ENCODE measurements around the gene LONP1. TPM values are rescaled to one million over a fixed set of nuclear protein-coding genes. Genes with fewer than 3 reads are reported as not detected.

The LONP1 gene
- total RNA-seq, 2 donors from 2014 or later: 178 to 359 TPM

- Mint-ChIP-seq H3K9me3 (no peaks in the 10 kb centered on the region), H3K27ac (no peak overlapping the region), H3K36me3 (peaks cover 19 to 42% of the 10 kb centered on the region in 2 donors)
- ATAC-seq (no peak), DNase-seq (ENCODE audit: low spot score in 2 of 2) (no peak)
These were observed 71.5 kb downstream of the LONP1 start for GRCh38 chr19:5648464-5648863.

- H3K9me3 Mint-ChIP-seq: no peaks in the 10 kb centered on the region
- DNase-seq (ENCODE audit: low spot score in 2 of 2): no peak
- no peak for ATAC-seq
- H3K36me3 Mint-ChIP-seq: peaks cover 13 to 36% of the 10 kb centered on the region in 2 donors
- H3K27ac Mint-ChIP-seq: peak overlapping the region; percentile 42 to 92
These were observed 73.2 kb downstream of the LONP1 start for GRCh38 chr19:5646703-5647102.

GRCh38 chr19:5645409-5645808 lies 74.5 kb downstream of the LONP1 start:
- Mint-ChIP-seq H3K36me3 (peaks cover 12 to 41% of the 10 kb centered on the region in 2 donors), H3K27ac (peak overlapping the region in 1 of 2 donors; percentile 51), H3K9me3 (no peaks in the 10 kb centered on the region)
- DNase-seq (ENCODE audit: low spot score in 2 of 2) (no peak), ATAC-seq (no peak)

GRCh38 chr19:5644037-5644436 lies 75.9 kb downstream of the LONP1 start:
- ATAC-seq: no peak
- Mint-ChIP-seq H3K27ac (peak overlapping the region in 1 of 2 donors; percentile 79), H3K9me3 (no peaks in the 10 kb centered on the region), H3K36me3 (peaks cover 12 to 36% of the 10 kb centered on the region in 2 donors)
- DNase-seq (ENCODE audit: low spot score in 2 of 2): no peak

GRCh38 chr19:5643060-5643459 lies 76.9 kb downstream of the LONP1 start:
- Mint-ChIP-seq H3K9me3 (no peaks in the 10 kb centered on the region), H3K27ac (no peak overlapping the region), H3K36me3 (peaks cover 7 to 36% of the 10 kb centered on the region in 2 donors)
- DNase-seq (ENCODE audit: low spot score in 2 of 2) (no peak), ATAC-seq (no peak)

- Mint-ChIP-seq H3K9me3 (no peaks in the 10 kb centered on the region), H3K36me3 (peaks cover 6 to 34% of the 10 kb centered on the region in 2 donors), H3K27ac (no peak overlapping the region)
- DNase-seq (ENCODE audit: low spot score in 2 of 2): no peak
- no peak for ATAC-seq
These were observed 77.7 kb downstream of the LONP1 start for GRCh38 chr19:5642204-5642603.

Other genes starting within 250 kb of the LONP1 start
- 1 to 10 TPM in 1 of 2 donors, under 1 TPM in 1; 0.82 to 1.7 TPM for gene TINCR, start 152.2 kb downstream of the LONP1 start, total RNA-seq
- gene SAFB2, start 97.4 kb downstream of the LONP1 start, total RNA-seq: 100 to 1,000 TPM; 107 to 233 TPM
- gene SAFB, start 97.1 kb downstream of the LONP1 start, total RNA-seq: 100 to 1,000 TPM; 127 to 154 TPM
- gene MICOS13, start 39.6 kb downstream of the LONP1 start, total RNA-seq: 10 to 100 TPM; 32.0 to 47.2 TPM
- 1 to 10 TPM; 3.2 to 5.2 TPM for gene HSD11B1L, start 39.1 kb downstream of the LONP1 start, total RNA-seq
- gene RPL36, start 29.9 kb downstream of the LONP1 start, total RNA-seq: 1,000 to 10,000 TPM; 1,044 to 1,174 TPM
- not detected for gene CATSPERD, start 491 bp upstream of the LONP1 start, total RNA-seq
- 1 to 10 TPM; 1.8 to 7.4 TPM for gene PRR22, start 64.6 kb upstream of the LONP1 start, total RNA-seq
- gene DUS3L, start 71.0 kb upstream of the LONP1 start, total RNA-seq: 10 to 100 TPM; 47.2 to 56.3 TPM
- 1 to 10 TPM; 1.1 to 2.1 TPM for gene NRTN, start 84.9 kb upstream of the LONP1 start, total RNA-seq
- under 1 TPM in 1 of 2 donors, not detected in 1; 0.27 TPM for gene FUT6, start 119.6 kb upstream of the LONP1 start, total RNA-seq
- under 1 TPM in 1 of 2 donors, not detected in 1; 0.32 TPM for gene FUT3, start 131.3 kb upstream of the LONP1 start, total RNA-seq
- gene FUT5, start 150.4 kb upstream of the LONP1 start, total RNA-seq: under 1 TPM; 0.23 to 0.36 TPM
- gene NDUFA11, start 183.6 kb upstream of the LONP1 start, total RNA-seq: 100 to 1,000 TPM; 206 to 224 TPM
- 1 to 10 TPM; 3.8 to 3.9 TPM for gene VMAC, start 184.7 kb upstream of the LONP1 start, total RNA-seq
- gene CAPS, start 194.1 kb upstream of the LONP1 start, total RNA-seq: 1 to 10 TPM; 5.1 to 6.0 TPM